ENCODE results near the gene TAF4. TPM values are rescaled to one million over a fixed set of nuclear protein-coding genes. Genes with fewer than 3 reads are reported as not detected.
A peak's percentile ranks its signal among the peaks of the same experiment; 100 is the strongest.

The TAF4 gene
- total RNA-seq, 4 donors from 2014 or later, result 8.0 to 24.9 (median 13.9) TPM

- Histone ChIP-seq H3K36me3 (no peaks in the 10 kb centered on the region), H3K9me3 (no peaks in the 10 kb centered on the region), H3K4me3 (peak overlapping the region in 3 of 4 donors; percentile 12 to 18 (median 16)), H3K4me1 (peaks cover 47 to 67% of the 10 kb centered on the region in 2 donors), H3K27me3 (no peaks in the 10 kb centered on the region), H3K27ac (peak overlapping the region; percentile 47 to 78 (median 62))
- intact Hi-C loops (cut with DNase I; ENCODE audit: low total_unique reads) (loop anchor here (2.0 kb wide), 1 partner anchor 44 kb away; the partner anchor contains the start of gene TAF4), in situ Hi-C loops (cut with MboI; ENCODE audit: low sequenced_read_pairs in 4 of 4) (loop anchor here in 3 of 4 donors (10.0 to 25.0 kb wide), 3 partner anchors 116 to 366 kb away; partner anchors contain the start of genes PSMA7 (in 3 of the 3), SS18L1 (in 3 of the 3) and RPS21 (in 1 of the 3))
- TF ChIP-seq CTCF (IDR thresholded peaks at IDR 0.05 in 4 of 5, conservative IDR thresholded peaks at IDR 0.05 in 1 of 5) (no peak), POLR2A (IDR thresholded peaks at IDR 0.05) (no peak)
- DNase-seq (peak in 1 of 2 donors; percentile 48), ATAC-seq (peak; percentile 22 to 28)
Measured at GRCh38 chr20:62020935-62021701, 44.6 kb downstream of the TAF4 start.

- intact Hi-C loops (cut with DNase I; ENCODE audit: low total_unique reads) (loop anchor here (2.0 kb wide), 1 partner anchor 45 kb away; the partner anchor contains the start of gene TAF4), in situ Hi-C loops (cut with MboI; ENCODE audit: low sequenced_read_pairs in 4 of 4) (loop anchor here in 3 of 4 donors (10.0 to 25.0 kb wide), 3 partner anchors 117 to 367 kb away; partner anchors contain the start of genes PSMA7 (in 3 of the 3), SS18L1 (in 3 of the 3) and RPS21 (in 1 of the 3))
- H3K9me3 ChIP-seq, result no peaks in the 10 kb centered on the region
- no peaks in the 10 kb centered on the region for H3K36me3 ChIP-seq
- TF ChIP-seq CTCF (IDR thresholded peaks at IDR 0.05 in 4 of 5, conservative IDR thresholded peaks at IDR 0.05 in 1 of 5), result no peak
- no peak for TF ChIP-seq POLR2A (IDR thresholded peaks at IDR 0.05)
- no peak overlapping the region for H3K4me3 ChIP-seq
- ATAC-seq, result peak; percentile 56 to 67
- H3K27me3 ChIP-seq, result no peaks in the 10 kb centered on the region
- peaks cover 35 to 56% of the 10 kb centered on the region in 2 donors for H3K4me1 ChIP-seq
- DNase-seq, result peak in 1 of 2 donors; percentile 77
- peak overlapping the region; percentile 47 to 78 (median 62) for H3K27ac ChIP-seq
Measured at GRCh38 chr20:62019881-62020492, 45.7 kb downstream of the TAF4 start.

- intact Hi-C loops (cut with DNase I; ENCODE audit: low total_unique reads) (no loop called here), in situ Hi-C loops (cut with MboI; ENCODE audit: low sequenced_read_pairs in 4 of 4) (loop anchor here in 2 of 4 donors (25.0 kb wide), 2 partner anchors 118 to 368 kb away; partner anchors contain the start of genes PSMA7 (in 2 of the 2), SS18L1 (in 2 of the 2) and RPS21 (in 1 of the 2))
- peak; percentile 79 to 84 for ATAC-seq
- peak; percentile 58 to 80 for DNase-seq
- Histone ChIP-seq H3K9me3 (no peaks in the 10 kb centered on the region), H3K4me3 (no peak overlapping the region), H3K36me3 (no peaks in the 10 kb centered on the region), H3K27ac (peak overlapping the region; percentile 47 to 78 (median 62)), H3K4me1 (peaks cover 32 to 56% of the 10 kb centered on the region in 2 donors), H3K27me3 (no peaks in the 10 kb centered on the region)
- TF ChIP-seq CTCF (IDR thresholded peaks at IDR 0.05 in 4 of 5, conservative IDR thresholded peaks at IDR 0.05 in 1 of 5) (peak in 2 of 5 experiments; percentile 29 to 38), POLR2A (IDR thresholded peaks at IDR 0.05) (no peak)
Measured at GRCh38 chr20:62019144-62019805, 46.4 kb downstream of the TAF4 start.

GRCh38 chr20:62018437-62019143 lies 47.1 kb downstream of the TAF4 start:
- peak overlapping the region; percentile 47 to 78 (median 62) for H3K27ac ChIP-seq
- H3K27me3 ChIP-seq, result no peaks in the 10 kb centered on the region
- no peak overlapping the region for H3K4me3 ChIP-seq
- intact Hi-C loops (cut with DNase I; ENCODE audit: low total_unique reads) (no loop called here), in situ Hi-C loops (cut with MboI; ENCODE audit: low sequenced_read_pairs in 4 of 4) (loop anchor here in 2 of 4 donors (25.0 kb wide), 2 partner anchors 119 to 369 kb away; partner anchors contain the start of genes PSMA7 (in 2 of the 2), SS18L1 (in 2 of the 2) and RPS21 (in 1 of the 2))
- H3K4me1 ChIP-seq, result peaks cover 32 to 52% of the 10 kb centered on the region in 2 donors
- no peak for DNase-seq
- ATAC-seq, result no peak
- no peaks in the 10 kb centered on the region for H3K36me3 ChIP-seq
- no peaks in the 10 kb centered on the region for H3K9me3 ChIP-seq
- TF ChIP-seq CTCF (IDR thresholded peaks at IDR 0.05 in 4 of 5, conservative IDR thresholded peaks at IDR 0.05 in 1 of 5) (no peak), POLR2A (IDR thresholded peaks at IDR 0.05) (no peak)

Measured in gastrocnemius medialis (tissue), 4 donors.